ENCODE data around the gene SEC16B. TPM values are rescaled to one million over a fixed set of nuclear protein-coding genes. Genes with fewer than 3 reads are reported as not detected.

Gene SEC16B
- total and polyA plus RNA-seq, 2 of the 8 experiments (the other 6 are each of a cell fraction or from before 2014, with no cell fraction given), result 0.56 to 0.94 TPM

DNA sequence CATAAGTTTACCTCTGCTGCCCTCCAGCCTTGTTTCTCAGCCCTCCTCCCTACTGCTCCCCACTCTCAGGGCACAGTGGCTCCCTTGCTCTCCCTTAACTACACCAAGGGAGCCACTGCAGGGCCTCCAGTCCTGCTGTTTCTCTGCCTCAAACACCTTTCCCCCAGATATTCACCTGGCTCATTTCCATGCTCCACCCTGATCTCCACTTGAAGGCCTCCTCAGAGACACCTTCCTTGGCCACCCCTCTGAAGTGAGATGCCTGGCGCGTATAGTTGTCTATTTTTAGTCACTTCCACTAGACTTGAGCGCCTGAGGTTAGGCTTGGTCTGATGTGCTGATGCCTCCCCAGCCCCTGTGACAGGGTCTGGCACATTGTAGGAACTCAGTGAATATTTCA, 34.9 kb downstream of the SEC16B start:
- Histone ChIP-seq H3K27ac (ENCODE audit: low read depth, low read length) (no peak overlapping the region), H2BK20ac (ENCODE audit: low read length) (no peak overlapping the region), H3K4me2 (ENCODE audit: insufficient read depth in 1 of 2, low read depth in 2 of 2, low read length in 2 of 2) (no peak overlapping the region), H4K8ac (ENCODE audit: extremely low read depth, insufficient read depth, low read length) (no peak overlapping the region), H3K36me3 (ENCODE audit: control insufficient read depth in 2 of 4, insufficient read depth in 4 of 4, low read length in 3 of 4) (no peaks in the 10 kb centered on the region), H2AK5ac (ENCODE audit: low read depth, low read length) (no peak overlapping the region), H2AFZ (ENCODE audit: low read length) (no peak overlapping the region), H3K27me3 (replicated peaks in 1 of 4; ENCODE audit: control insufficient read depth in 3 of 4, extremely low read depth in 1 of 4, insufficient read depth in 3 of 4, low read length in 3 of 4) (no peaks in the 10 kb centered on the region), H3K18ac (ENCODE audit: extremely low read depth, low read length) (no peak overlapping the region), H3K79me1 (ENCODE audit: low read depth, low read length) (no peaks in the 10 kb centered on the region), H3K14ac (ENCODE audit: insufficient read length) (no peak overlapping the region), H3K23me2 (ENCODE audit: low read depth, low read length) (no peaks in the 10 kb centered on the region), H3K23ac (ENCODE audit: insufficient read length) (no peak overlapping the region), H3K9ac (replicated peaks in 1 of 4; ENCODE audit: extremely low read depth in 1 of 4, low read depth in 3 of 4, low read length in 3 of 4) (no peak overlapping the region), H2BK15ac (ENCODE audit: low read length) (no peak overlapping the region), H2BK5ac (ENCODE audit: low read depth, low read length) (no peak overlapping the region), H3K79me2 (ENCODE audit: control insufficient read depth in 1 of 2, insufficient read depth in 2 of 2, low read length in 2 of 2) (no peaks in the 10 kb centered on the region), H3K9me3 (ENCODE audit: insufficient read depth in 2 of 2, low read depth in 1 of 2, low read length in 1 of 2) (no peaks in the 10 kb centered on the region), H2BK120ac (replicated peaks; ENCODE audit: low read depth, low read length) (no peak overlapping the region), H4K5ac (ENCODE audit: insufficient read length, low read depth, low read length) (no peak overlapping the region), H4K91ac (replicated peaks; ENCODE audit: insufficient read length, low read length) (no peak overlapping the region), H3K4me1 (replicated peaks in 1 of 4; ENCODE audit: control insufficient read depth in 3 of 4, insufficient read depth in 4 of 4, low read length in 3 of 4) (peaks cover 0 to 2% (median under 1%) of the 10 kb centered on the region in 4 experiments; a peak in 1 of 7 replicates), H3K4me3 (ENCODE audit: extremely low read depth in 1 of 4, insufficient read depth in 2 of 4, low read depth in 3 of 4, low read length in 4 of 4) (no peak overlapping the region), H3K4ac (replicated peaks; ENCODE audit: insufficient read length, low read depth, low read length) (no peak overlapping the region), H4K20me1 (replicated peaks in 1 of 2; ENCODE audit: control insufficient read depth in 1 of 2, insufficient read depth in 2 of 2, low read length in 2 of 2) (no peaks in the 10 kb centered on the region), H3K56ac (replicated peaks; ENCODE audit: insufficient read length, low read depth, low read length) (no peak overlapping the region), H2BK12ac (ENCODE audit: low read depth, low read length) (no peak overlapping the region)
- 100% methylated on average over 3 of the region's 3 CpGs; no CpG with 5 or more reads in 1 of the 2 experiments for WGBS, 2 experiments (ENCODE audit: extremely low coverage in 1 of 2, insufficient coverage in 1 of 2, insufficient read length in 1 of 2, insufficient replicate concordance in 2 of 2, low coverage in 1 of 2, low lambda C conversion rate in 2 of 2, missing lambda C conversion rate in 1 of 2)
- ChIA-PET CTCF (ENCODE audit: partially characterized antibody) (interaction anchor here (8.3 to 14.8 kb wide), 2 partner anchors 10 to 11 kb away, joined by 92 to 274 read pairs; no protein-coding TSS in a partner anchor), POLR2A (ENCODE audit: partially characterized antibody) (no interaction called here)
- DNase-seq (ENCODE audit: low read depth in 1 of 2, low spot score in 2 of 2) (no peak), FAIRE-seq (no peak)
- no peak for TF ChIP-seq POLR2AphosphoS5 (IDR thresholded peaks at IDR 0.05; ENCODE audit: low read depth, low read length)
- TF ChIP-seq SIN3A (conservative IDR thresholded peaks at IDR 0.05 in 1 of 2, IDR thresholded peaks at IDR 0.05 in 1 of 2; ENCODE audit: low read depth in 1 of 2, low read length in 2 of 2), result no peak
- no peak for TF ChIP-seq RXRA (IDR thresholded peaks at IDR 0.05; ENCODE audit: insufficient read depth, low read depth, low read length)
- no peak for TF ChIP-seq RAD21 (IDR thresholded peaks at IDR 0.05 in 1 of 2, conservative IDR thresholded peaks at IDR 0.05 in 1 of 2; ENCODE audit: low read depth in 2 of 2, low read length in 2 of 2)
- TF ChIP-seq, protein P1, sequence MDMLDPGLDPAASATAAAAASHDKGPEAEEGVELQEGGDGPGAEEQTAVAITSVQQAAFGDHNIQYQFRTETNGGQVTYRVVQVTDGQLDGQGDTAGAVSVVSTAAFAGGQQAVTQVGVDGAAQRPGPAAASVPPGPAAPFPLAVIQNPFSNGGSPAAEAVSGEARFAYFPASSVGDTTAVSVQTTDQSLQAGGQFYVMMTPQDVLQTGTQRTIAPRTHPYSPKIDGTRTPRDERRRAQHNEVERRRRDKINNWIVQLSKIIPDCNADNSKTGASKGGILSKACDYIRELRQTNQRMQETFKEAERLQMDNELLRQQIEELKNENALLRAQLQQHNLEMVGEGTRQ (IDR thresholded peaks at IDR 0.05; ENCODE audit: low read length), result no peak
- no peak for TF ChIP-seq JUN (IDR thresholded peaks at IDR 0.05; ENCODE audit: low read depth, low read length)
- TF ChIP-seq, protein P2, sequence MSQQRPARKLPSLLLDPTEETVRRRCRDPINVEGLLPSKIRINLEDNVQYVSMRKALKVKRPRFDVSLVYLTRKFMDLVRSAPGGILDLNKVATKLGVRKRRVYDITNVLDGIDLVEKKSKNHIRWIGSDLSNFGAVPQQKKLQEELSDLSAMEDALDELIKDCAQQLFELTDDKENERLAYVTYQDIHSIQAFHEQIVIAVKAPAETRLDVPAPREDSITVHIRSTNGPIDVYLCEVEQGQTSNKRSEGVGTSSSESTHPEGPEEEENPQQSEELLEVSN (IDR thresholded peaks at IDR 0.05), result no peak
- no peak for TF ChIP-seq CHD2 (IDR thresholded peaks at IDR 0.05; ENCODE audit: low read length)
- no peak for TF ChIP-seq TCF12 (IDR thresholded peaks at IDR 0.05; ENCODE audit: low read depth, low read length)
- no peak for TF ChIP-seq MAFK (IDR thresholded peaks at IDR 0.05; ENCODE audit: low read depth, low read length)
- TF ChIP-seq FOSL1 (IDR thresholded peaks at IDR 0.05; ENCODE audit: insufficient read depth, low read depth, low read length), result no peak

Measured in H1 (cell line).